H9 (cell line): ENCODE measurements around the gene RABGAP1. TPM values are rescaled to one million over a fixed set of nuclear protein-coding genes. Genes with fewer than 3 reads are reported as not detected.

Source experiments
- DNase-seq: peaks from one replicate; pipeline ENCODE4 v3.0.0-alpha.2; 2017
- H2AFZ ChIP-seq: one replicate; pipeline ENCODE4 v1.6.1; 2013; ENCODE audit warnings: mild to moderate bottlenecking, low read length, control low read depth, moderate library complexity
- H2AK5ac ChIP-seq: 2 replicates; pipeline ENCODE4 v1.6.1; 2013; ENCODE audit warnings: low read length, control low read depth, mixed read lengths; ENCODE audit not compliant: insufficient read length
- H2BK120ac ChIP-seq: one replicate; pipeline ENCODE4 v1.6.1; 2013; ENCODE audit warnings: low read depth, mild to moderate bottlenecking, low read length, control low read depth, inconsistent platforms; ENCODE audit not compliant: poor library complexity, severe bottlenecking
- H2BK12ac ChIP-seq: 2 replicates; pipeline ENCODE4 v1.6.1; 2013; ENCODE audit warnings: low read length, control low read depth, mixed read lengths, low read depth; ENCODE audit not compliant: insufficient read length
- H2BK15ac ChIP-seq: 2 replicates; pipeline ENCODE4 v1.6.1; 2013; ENCODE audit warnings: low read depth, low read length, control low read depth
- H2BK20ac ChIP-seq: one replicate; pipeline ENCODE4 v1.6.1; 2013; ENCODE audit warnings: low read depth, mild to moderate bottlenecking, low read length, control low read depth, inconsistent platforms; ENCODE audit not compliant: poor library complexity, severe bottlenecking
- H2BK5ac ChIP-seq: 2 replicates; pipeline ENCODE4 v1.6.1; 2013; ENCODE audit warnings: low read length, control low read depth, mixed read lengths; ENCODE audit not compliant: insufficient read length
- H3K14ac ChIP-seq: 2 replicates; pipeline ENCODE4 v1.6.1; 2013; ENCODE audit warnings: low read length, control low read depth; ENCODE audit not compliant: insufficient read depth
- H3K18ac ChIP-seq: 2 replicates; pipeline ENCODE4 v1.6.1; 2013; ENCODE audit warnings: low read depth, mild to moderate bottlenecking, mixed read lengths, low read length, control low read depth; ENCODE audit not compliant: insufficient read length
- H3K23ac ChIP-seq: 2 replicates; pipeline ENCODE4 v1.6.1; 2013; ENCODE audit warnings: low read length, control low read depth, mixed read lengths, low read depth; ENCODE audit not compliant: insufficient read length
- H3K23me2 ChIP-seq: 2 replicates; pipeline ENCODE4 v1.6.1; 2013; ENCODE audit warnings: low read depth, mild to moderate bottlenecking, mixed read lengths, low read length, control low read depth; ENCODE audit not compliant: insufficient read length, poor library complexity, severe bottlenecking
- H3K27ac ChIP-seq: 2 replicates; pipeline ENCODE4 v1.5.1; 2013; ENCODE audit warnings: low read length, control low read depth, mixed read lengths, low read depth; ENCODE audit not compliant: insufficient read length
- H3K27me3 ChIP-seq: 2 replicates; pipeline ENCODE4 v1.6.1; 2013; ENCODE audit warnings: low read length, control low read depth, inconsistent platforms; ENCODE audit not compliant: insufficient read depth
- H3K4ac ChIP-seq: 2 replicates; pipeline ENCODE4 v1.6.1; 2013; ENCODE audit warnings: low read depth, mild to moderate bottlenecking, control low read depth, inconsistent platforms, low read length, moderate library complexity
- H3K4me1 ChIP-seq: 2 replicates; pipeline ENCODE4 v1.6.1; 2013; ENCODE audit warnings: low read length, control low read depth, inconsistent platforms; ENCODE audit not compliant: insufficient read depth
- H3K4me2 ChIP-seq: 2 replicates; pipeline ENCODE4 v1.6.1; 2013; ENCODE audit warnings: low read length, control low read depth, mixed read lengths; ENCODE audit not compliant: insufficient read length, insufficient read depth
- H3K56ac ChIP-seq: 2 replicates; pipeline ENCODE4 v1.6.1; 2013; ENCODE audit warnings: low read depth, mild to moderate bottlenecking, mixed read lengths, low read length, control low read depth; ENCODE audit not compliant: insufficient read length
- H3K79me1 ChIP-seq: 2 replicates; pipeline ENCODE4 v1.6.1; 2013; ENCODE audit warnings: low read depth, mild to moderate bottlenecking, moderate library complexity, low read length, control low read depth, inconsistent platforms; ENCODE audit not compliant: insufficient read depth, poor library complexity, severe bottlenecking
- H3K79me2 ChIP-seq: 2 replicates; pipeline ENCODE4 v1.6.1; 2013; ENCODE audit warnings: low read length, control low read depth, inconsistent platforms; ENCODE audit not compliant: insufficient read depth
- H3K9ac ChIP-seq: 2 replicates; pipeline ENCODE4 v1.6.1; 2013; ENCODE audit warnings: low read length, control low read depth, mixed read lengths; ENCODE audit not compliant: insufficient read length; ENCODE audit errors: extremely low read depth
- H3K9me3 ChIP-seq: one replicate; pipeline ENCODE4 v1.6.1; 2013; ENCODE audit warnings: low read depth, low read length, inconsistent platforms; ENCODE audit not compliant: control insufficient read depth
- H3T11ph ChIP-seq: one replicate; pipeline ENCODE4 v1.6.1; 2013; ENCODE audit warnings: mild to moderate bottlenecking, low read length, control low read depth, inconsistent platforms
- H4K20me1 ChIP-seq: one replicate; pipeline ENCODE4 v1.6.1; 2013; ENCODE audit not compliant: control insufficient read depth, insufficient read length, insufficient read depth
- H4K5ac ChIP-seq: 2 replicates; pipeline ENCODE4 v1.6.1; 2013; ENCODE audit warnings: low read depth, mild to moderate bottlenecking, mixed read lengths, low read length, control low read depth; ENCODE audit not compliant: insufficient read length
- H4K8ac ChIP-seq: replicated peaks from 2 replicates; pipeline ENCODE4 v1.6.1; 2013; ENCODE audit warnings: low read length, control low read depth, mixed read lengths, low read depth; ENCODE audit not compliant: insufficient read length
- H4K91ac ChIP-seq: 2 replicates; pipeline ENCODE4 v1.6.1; 2013; ENCODE audit warnings: low read depth, mild to moderate bottlenecking, moderate library complexity, mixed read lengths, low read length, control low read depth; ENCODE audit not compliant: insufficient read length
- H3K27ac Mint-ChIP-seq, 3 experiments: 2 replicates in 2 of 3; 3 replicates in 1 of 3; pipeline ENCODE4 v1.8.0; 2020 to 2021; ENCODE audit warnings: mixed read lengths in 3 of 3, mild to moderate bottlenecking in 1 of 3, moderate library complexity in 1 of 3
- H3K27me3 Mint-ChIP-seq: 2 replicates; pipeline ENCODE4 v1.8.0; 2021; ENCODE audit warnings: low read depth, mild to moderate bottlenecking, moderate library complexity, mixed read lengths
- H3K36me3 Mint-ChIP-seq, 3 experiments: 2 replicates in 2 of 3; 3 replicates in 1 of 3; pipeline ENCODE4 v1.8.0; 2020 to 2021; ENCODE audit warnings: low read depth in 3 of 3, mixed read lengths in 3 of 3; ENCODE audit not compliant: insufficient read depth in 1 of 3
- H3K4me1 Mint-ChIP-seq, 2 experiments: 2 replicates each; pipeline ENCODE4 v1.8.0; 2020; ENCODE audit warnings: mixed read lengths in 2 of 2
- H3K4me3 Mint-ChIP-seq, 2 experiments: 2 replicates in 1 of 2; 3 replicates in 1 of 2; pipeline ENCODE4 v1.8.0; 2020 to 2021; ENCODE audit warnings: mild to moderate bottlenecking in 2 of 2, mixed read lengths in 2 of 2, moderate library complexity in 1 of 2
- H3K9me3 Mint-ChIP-seq, 2 experiments: 2 replicates in 1 of 2; 3 replicates in 1 of 2; pipeline ENCODE4 v1.8.0; 2020; ENCODE audit warnings: mild to moderate bottlenecking in 2 of 2, mixed read lengths in 2 of 2, moderate library complexity in 1 of 2
- CTCF ChIP-seq: fragments of 200-600 bp; sonication (generic); conservative IDR thresholded peaks from 3 replicates; pipeline ENCODE4 v1.8.0; 2021; ENCODE audit warnings: antibody characterized with exemption, mild to moderate bottlenecking
- total RNA-seq: library from RNA; stranded (reverse); gene quantifications from 2 replicates; pipeline ENCODE4 v1.2.1, GENCODE V29; 2021

Gene RABGAP1
- total RNA-seq, 1 experiment from 2014 or later, result 31.6 TPM

- no peak overlapping the region for H2BK15ac ChIP-seq
- Mint-ChIP-seq H3K36me3 (peaks cover 20 to 53% (median 36%) of the 10 kb centered on the region in 3 experiments), H3K9me3 (no peaks in the 10 kb centered on the region), H3K27ac (no peak overlapping the region), H3K4me3 (no peak overlapping the region), H3K27me3 (no peaks in the 10 kb centered on the region), H3K4me1 (no peaks in the 10 kb centered on the region)
- H3K9ac ChIP-seq, result no peak overlapping the region
- H4K91ac ChIP-seq, result no peak overlapping the region
- H3K18ac ChIP-seq, result no peak overlapping the region
- no peak overlapping the region for H3K27ac ChIP-seq
- H3K14ac ChIP-seq, result no peak overlapping the region
- no peak overlapping the region for H3T11ph ChIP-seq
- no peak overlapping the region for H3K4ac ChIP-seq
- no peaks in the 10 kb centered on the region for H3K9me3 ChIP-seq
- H2AK5ac ChIP-seq, result no peak overlapping the region
- no peak overlapping the region for H2AFZ ChIP-seq
- no peaks in the 10 kb centered on the region for H3K79me1 ChIP-seq
- H2BK20ac ChIP-seq, result no peak overlapping the region
- no peak overlapping the region for H4K5ac ChIP-seq
- H3K23ac ChIP-seq, result no peak overlapping the region
- no peaks in the 10 kb centered on the region for H3K27me3 ChIP-seq
- no peak overlapping the region for H2BK120ac ChIP-seq
- H3K79me2 ChIP-seq, result no peaks in the 10 kb centered on the region
- no peaks in the 10 kb centered on the region for H3K23me2 ChIP-seq
- H2BK5ac ChIP-seq, result no peak overlapping the region
- H3K4me1 ChIP-seq, result no peaks in the 10 kb centered on the region
- no peak overlapping the region for H4K8ac ChIP-seq
- H3K56ac ChIP-seq, result no peak overlapping the region
- H4K20me1 ChIP-seq, result no peaks in the 10 kb centered on the region
- DNase-seq, result no peak
- no peak overlapping the region for H2BK12ac ChIP-seq
- no peak for TF ChIP-seq CTCF
- no peak overlapping the region for H3K4me2 ChIP-seq
Observed at GRCh38 chr9:123008909-123009308, 68.1 kb downstream of the RABGAP1 start.
